Gastrocnemius medialis (tissue), 4 donors: ENCODE measurements around the gene AHI1. TPM values are rescaled to one million over a fixed set of nuclear protein-coding genes. Genes with fewer than 3 reads are reported as not detected.

Experiments used
- ATAC-seq, 2 donors: fragments of 150-250 bp; one replicate each; pipeline ENCODE4 v1.9.1; 2016
- DNase-seq, 2 donors: peaks; one replicate each; pipeline ENCODE4 v3.0.0-alpha.2; 2019
- H3K27ac ChIP-seq, 4 donors: fragments of 200-600 bp; sonication (generic); 1 replicate in 1 of 4; 2 replicates in 3 of 4; pipeline ENCODE4 v1.5.1; 2016 to 2018; ENCODE audit warnings: mild to moderate bottlenecking in 2 of 4, moderate library complexity in 1 of 4
- H3K27me3 ChIP-seq, 3 donors: fragments of 200-600 bp; sonication (generic) in 2 of 3; 1 replicate in 1 of 3; 2 replicates in 2 of 3; pipeline versions ENCODE4 v1.5.1 to v1.6.0; 2016 to 2019; ENCODE audit warnings: mild to moderate bottlenecking in 1 of 3, moderate library complexity in 1 of 3
- H3K36me3 ChIP-seq, 2 donors: fragments of 200-600 bp; sonication (generic) in 1 of 2; one replicate each; pipeline ENCODE4 v1.5.1; 2017 to 2018
- H3K4me1 ChIP-seq, 2 donors: fragments of 200-600 bp; sonication (generic) in 1 of 2; one replicate each; pipeline ENCODE4 v1.5.1; 2016 to 2017; ENCODE audit warnings: mild to moderate bottlenecking in 2 of 2
- H3K4me3 ChIP-seq, 4 donors: fragments of 200-600 bp; sonication (generic) in 3 of 4; 1 replicate in 1 of 4; 2 replicates in 3 of 4; pipeline ENCODE4 v1.5.1; 2016 to 2019; ENCODE audit warnings: mild to moderate bottlenecking in 2 of 4
- H3K9me3 ChIP-seq, 3 donors: fragments of 200-600 bp; sonication (generic) in 2 of 3; 1 replicate in 1 of 3; 2 replicates in 2 of 3; pipeline ENCODE4 v1.5.1; 2016 to 2019
- CTCF ChIP-seq, 5 experiments: fragments of 450-650 bp in 3 of 5; fragments of 200-600 bp in 2 of 5; sonication (generic) in 2 of 5; IDR thresholded peaks in 4 of 5; conservative IDR thresholded peaks in 1 of 5; 1 replicate in 4 of 5; 2 replicates in 1 of 5; pipeline ENCODE4 v1.5.1; 2016 to 2019; ENCODE audit warnings: antibody characterized with exemption in 5 of 5, mild to moderate bottlenecking in 3 of 5, moderate library complexity in 3 of 5
- POLR2A ChIP-seq, 2 donors: fragments of 450-650 bp; IDR thresholded peaks; one replicate each; pipeline ENCODE4 v1.6.1; 2017; ENCODE audit warnings: antibody characterized with exemption in 2 of 2, mild to moderate bottlenecking in 2 of 2, moderate library complexity in 2 of 2
- in situ Hi-C, 4 donors: fragments of 200-750 bp; cut with MboI; loops; one replicate each; pipeline versions ENCODE4 v1.15.0 to v1.8.0; 2017; ENCODE audit warnings: low sequenced_read_pairs in 4 of 4
- intact Hi-C: fragments of 100-400 bp; cut with DNase I; formaldehyde crosslinking; loops from one replicate; pipeline ENCODE4 v1.15.1; 2023; ENCODE audit warnings: low total_unique reads
- total RNA-seq, 4 donors: library from RNA; depleted of rRNA; stranded (reverse); fragments of >200 nt; gene quantifications; one replicate each; pipeline versions ENCODE4 v1.1.0 to v1.2.3, GENCODE V29; 2016

The AHI1 gene
- total RNA-seq, 4 donors from 2014 or later = 3.5 to 16.8 (median 8.2) TPM

GRCh38 chr6:135434095-135434494 lies 63.4 kb downstream of the AHI1 start:
- intact Hi-C loops (no loop called here), in situ Hi-C loops (no loop called here)
- H3K27me3 ChIP-seq = no peaks in the 10 kb centered on the region
- no peaks in the 10 kb centered on the region for H3K4me1 ChIP-seq
- H3K4me3 ChIP-seq = no peak overlapping the region
- H3K9me3 ChIP-seq = no peaks in the 10 kb centered on the region
- H3K36me3 ChIP-seq = peaks cover 4 to 32% of the 10 kb centered on the region in 2 donors
- TF ChIP-seq CTCF (IDR thresholded peaks at IDR 0.05 in 4 of 5, conservative IDR thresholded peaks at IDR 0.05 in 1 of 5) = no peak
- TF ChIP-seq POLR2A (IDR thresholded peaks at IDR 0.05) = no peak
- ATAC-seq (no peak), DNase-seq (no peak)
- H3K27ac ChIP-seq = no peak overlapping the region

GRCh38 chr6:135428078-135428477 lies 69.5 kb downstream of the AHI1 start:
- in situ Hi-C loops = loop anchor here in 1 of 4 donors (10.0 kb wide), 1 partner anchor 283 kb away; no protein-coding TSS in a partner anchor
- H3K4me3 ChIP-seq = no peak overlapping the region
- intact Hi-C loops = no loop called here
- TF ChIP-seq CTCF (IDR thresholded peaks at IDR 0.05 in 4 of 5, conservative IDR thresholded peaks at IDR 0.05 in 1 of 5) (no peak), POLR2A (IDR thresholded peaks at IDR 0.05) (no peak)
- H3K36me3 ChIP-seq = peaks cover 0 to 15% of the 10 kb centered on the region in 2 donors
- H3K4me1 ChIP-seq = no peaks in the 10 kb centered on the region
- no peaks in the 10 kb centered on the region for H3K9me3 ChIP-seq
- no peaks in the 10 kb centered on the region for H3K27me3 ChIP-seq
- ATAC-seq (no peak), DNase-seq (no peak)
- no peak overlapping the region for H3K27ac ChIP-seq

- intact Hi-C loops (no loop called here), in situ Hi-C loops (loop anchor here in 1 of 4 donors (10.0 kb wide), 1 partner anchor 282 kb away; no protein-coding TSS in a partner anchor)
- no peaks in the 10 kb centered on the region for H3K4me1 ChIP-seq
- H3K4me3 ChIP-seq = no peak overlapping the region
- H3K9me3 ChIP-seq = no peaks in the 10 kb centered on the region
- no peak overlapping the region for H3K27ac ChIP-seq
- H3K27me3 ChIP-seq = no peaks in the 10 kb centered on the region
- no peak for DNase-seq
- ATAC-seq = no peak
- TF ChIP-seq CTCF (IDR thresholded peaks at IDR 0.05 in 4 of 5, conservative IDR thresholded peaks at IDR 0.05 in 1 of 5) (no peak), POLR2A (IDR thresholded peaks at IDR 0.05) (no peak)
- peaks cover 0 to 3% of the 10 kb centered on the region in 2 donors for H3K36me3 ChIP-seq
Measured at GRCh38 chr6:135426833-135427232, 70.7 kb downstream of the AHI1 start.

- Histone ChIP-seq H3K4me3 (no peak overlapping the region), H3K36me3 (peaks cover 0 to 3% of the 10 kb centered on the region in 2 donors), H3K9me3 (no peaks in the 10 kb centered on the region), H3K27me3 (no peaks in the 10 kb centered on the region), H3K27ac (no peak overlapping the region), H3K4me1 (no peaks in the 10 kb centered on the region)
- no peak for DNase-seq
- intact Hi-C loops = no loop called here
- ATAC-seq = no peak
- in situ Hi-C loops = loop anchor here in 1 of 4 donors (10.0 kb wide), 1 partner anchor 280 kb away; no protein-coding TSS in a partner anchor
- TF ChIP-seq CTCF (IDR thresholded peaks at IDR 0.05 in 4 of 5, conservative IDR thresholded peaks at IDR 0.05 in 1 of 5) (no peak), POLR2A (IDR thresholded peaks at IDR 0.05) (no peak)
Measured at GRCh38 chr6:135424385-135424784, 73.2 kb downstream of the AHI1 start.

GRCh38 chr6:135423649-135424128 lies 73.9 kb downstream of the AHI1 start:
- Histone ChIP-seq H3K27ac (no peak overlapping the region), H3K4me1 (no peaks in the 10 kb centered on the region), H3K36me3 (peaks cover 0 to 2% of the 10 kb centered on the region in 2 donors), H3K9me3 (no peaks in the 10 kb centered on the region), H3K4me3 (no peak overlapping the region), H3K27me3 (no peaks in the 10 kb centered on the region)
- TF ChIP-seq POLR2A (IDR thresholded peaks at IDR 0.05) (no peak), CTCF (IDR thresholded peaks at IDR 0.05 in 4 of 5, conservative IDR thresholded peaks at IDR 0.05 in 1 of 5) (peak in 2 of 5 experiments; percentile 34 to 42)
- ATAC-seq (no peak), DNase-seq (no peak)
- in situ Hi-C loops = loop anchor here in 1 of 4 donors (10.0 kb wide), 1 partner anchor 279 kb away; no protein-coding TSS in a partner anchor
- intact Hi-C loops = no loop called here
